PC-3 (cell line): ENCODE results near the gene ZNF101. TPM values are rescaled to one million over a fixed set of nuclear protein-coding genes. Genes with fewer than 3 reads are reported as not detected.
"Not testable (repeated sequence)": the region's sequence is repeated elsewhere in the genome, so short reads cannot be mapped to it uniquely, and the experiment has no call there.

Source experiments
- ATAC-seq: fragments of 200-7000 bp; cut with Tn5 transposase; 2 replicates; pipeline ENCODE4 v1.9.1; 2020; ENCODE audit warnings: mild to moderate bottlenecking, moderate library complexity
- BruUV-seq: library from RNA; stranded (reverse); fragments of 400-500 nt; replicated peaks from 2 replicates; lab custom pipeline; 2021; lab: Mats Ljungman, UMichigan
- CTCF ChIA-PET: fragments of 300-600 bp; sonication (Branson Sonifier 250); formaldehyde crosslinking; loops from one replicate; lab custom pipeline; 2022; ENCODE audit warnings: antibody characterized with exemption; lab: Charles Lee
- POLR2A ChIA-PET: fragments of 300-600 bp; sonication (Branson Sonifier 250); formaldehyde crosslinking; loops from one replicate; lab custom pipeline; 2022; ENCODE audit warnings: antibody characterized with exemption; ENCODE audit not compliant: unreplicated experiment; lab: Charles Lee
- DNase-seq: peaks from one replicate; pipeline ENCODE4 v3.0.0-alpha.2; 2015
- H2AFZ ChIP-seq: fragments of 300-600 bp; sonication (generic); 2 replicates; pipeline ENCODE4 v1.6.0; 2016; ENCODE audit warnings: antibody characterized with exemption, low read length
- H3F3A ChIP-seq: fragments of 300-600 bp; sonication (generic); one replicate; pipeline ENCODE4 v1.6.0; 2017; ENCODE audit warnings: antibody characterized with exemption, low read length, control low read depth, mild to moderate bottlenecking; ENCODE audit not compliant: unreplicated experiment
- H3K27ac ChIP-seq: fragments of 300-600 bp; sonication (generic); 2 replicates; pipeline ENCODE4 v1.5.1; 2016; ENCODE audit warnings: mild to moderate bottlenecking, low read length
- H3K27me3 ChIP-seq: fragments of 300-600 bp; sonication (generic); 2 replicates; pipeline ENCODE4 v1.6.1; 2016; ENCODE audit warnings: low read length, mixed read lengths
- H3K36me3 ChIP-seq: fragments of 300-600 bp; sonication (generic); 2 replicates; pipeline ENCODE4 v1.6.1; 2016; ENCODE audit warnings: low read depth, mixed run types, low read length, mixed read lengths
- H3K4me1 ChIP-seq: fragments of 300-600 bp; sonication (generic); 2 replicates; pipeline ENCODE4 v1.5.1; 2016; ENCODE audit warnings: low read length; ENCODE audit not compliant: insufficient read depth
- H3K4me2 ChIP-seq: fragments of 300-600 bp; sonication (generic); 2 replicates; pipeline ENCODE4 v1.6.0; 2016; ENCODE audit warnings: low read length
- H3K4me3 ChIP-seq: fragments of 300-600 bp; sonication (generic); 2 replicates; pipeline ENCODE4 v1.5.1; 2016; ENCODE audit warnings: mild to moderate bottlenecking, low read length, mixed read lengths
- H3K79me2 ChIP-seq: fragments of 300-600 bp; sonication (generic); 2 replicates; pipeline ENCODE4 v1.6.1; 2017; ENCODE audit warnings: low read length, mixed read lengths
- H3K9ac ChIP-seq: fragments of 300-600 bp; sonication (generic); 2 replicates; pipeline ENCODE4 v1.6.0; 2016; ENCODE audit warnings: mild to moderate bottlenecking, low read length
- H3K9me2 ChIP-seq: fragments of 300-600 bp; sonication (generic); replicated peaks from 2 replicates; pipeline ENCODE4 v1.6.1; 2016; ENCODE audit warnings: mixed run types, low read length, mixed read lengths
- H3K9me3 ChIP-seq: fragments of 300-600 bp; sonication (generic); 2 replicates; pipeline ENCODE4 v1.6.1; 2016; ENCODE audit warnings: low read length, mixed read lengths
- H4K20me1 ChIP-seq: fragments of 300-600 bp; sonication (generic); 2 replicates; pipeline ENCODE4 v1.6.1; 2016; ENCODE audit warnings: low read length, mixed read lengths
- EZH2 ChIP-seq: fragments of 300-600 bp; sonication (generic); IDR thresholded peaks from one replicate; pipeline ENCODE4 v1.6.1; 2017; ENCODE audit warnings: antibody characterized with exemption, mild to moderate bottlenecking, low read length; ENCODE audit not compliant: unreplicated experiment
- EZH2phosphoT487 ChIP-seq: fragments of 300-600 bp; sonication (generic); IDR thresholded peaks from 2 replicates; pipeline ENCODE4 v1.6.1; 2018; ENCODE audit warnings: mild to moderate bottlenecking, antibody characterized with exemption, low read length, borderline replicate concordance
- intact Hi-C: fragments of 100-400 bp; cut with micrococcal nuclease; formaldehyde crosslinking; loops from 2 replicates; pipeline ENCODE4 v1.9.0; 2023
- total RNA-seq: library from RNA; depleted of rRNA; stranded (reverse); fragments of >200 nt; gene quantifications from 2 replicates; pipeline ENCODE4 v1.2.3, GENCODE V29; 2014
- TF ChIP-seq, protein P1 (sequence below): fragments of 300-600 bp; sonication (generic); conservative IDR thresholded peaks from 2 replicates; pipeline ENCODE4 v1.5.1; 2017; ENCODE audit warnings: antibody characterized with exemption, low read depth, mild to moderate bottlenecking, low read length

ZNF101 gene
- total RNA-seq, 1 experiment from 2014 or later: 11.0 TPM

DNA sequence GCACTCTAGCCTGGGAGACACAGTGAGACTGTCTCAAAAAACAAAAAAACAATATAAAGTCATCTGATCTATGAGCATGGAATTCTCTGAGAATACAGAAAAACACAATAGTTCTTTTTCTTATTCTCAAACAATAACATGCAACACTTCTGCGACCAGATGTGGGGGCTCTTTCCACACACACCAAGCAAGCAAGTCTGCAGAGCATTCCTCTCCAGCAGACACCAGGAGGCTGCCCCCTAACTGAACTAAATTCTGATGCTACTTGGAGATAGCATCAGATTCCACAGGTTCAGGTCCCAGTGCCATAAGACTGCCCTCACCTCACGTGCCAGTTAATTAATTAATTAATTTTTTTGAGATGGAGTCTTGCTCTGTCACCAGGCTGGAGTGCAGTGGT, 27.7 kb downstream of the ZNF101 start:
- Histone ChIP-seq H3K4me1 (no peaks in the 10 kb centered on the region), H3K4me2 (no peak overlapping the region), H3K9me3 (peaks cover 19% of the 10 kb centered on the region; the same call in 1 of the 2 replicates), H3K9me2 (no peaks in the 10 kb centered on the region), H3K9ac (no peak overlapping the region), H3K79me2 (no peaks in the 10 kb centered on the region), H3K27ac (no peak overlapping the region), H3K4me3 (no peak overlapping the region), H3F3A (no peaks in the 10 kb centered on the region), H4K20me1 (no peaks in the 10 kb centered on the region), H3K27me3 (no peaks in the 10 kb centered on the region), H2AFZ (no peak overlapping the region), H3K36me3 (no peaks in the 10 kb centered on the region; the same call in 1 of the 2 replicates)
- no peak for DNase-seq
- no peak for TF ChIP-seq EZH2
- TF ChIP-seq EZH2phosphoT487: no peak
- TF ChIP-seq, protein P1, sequence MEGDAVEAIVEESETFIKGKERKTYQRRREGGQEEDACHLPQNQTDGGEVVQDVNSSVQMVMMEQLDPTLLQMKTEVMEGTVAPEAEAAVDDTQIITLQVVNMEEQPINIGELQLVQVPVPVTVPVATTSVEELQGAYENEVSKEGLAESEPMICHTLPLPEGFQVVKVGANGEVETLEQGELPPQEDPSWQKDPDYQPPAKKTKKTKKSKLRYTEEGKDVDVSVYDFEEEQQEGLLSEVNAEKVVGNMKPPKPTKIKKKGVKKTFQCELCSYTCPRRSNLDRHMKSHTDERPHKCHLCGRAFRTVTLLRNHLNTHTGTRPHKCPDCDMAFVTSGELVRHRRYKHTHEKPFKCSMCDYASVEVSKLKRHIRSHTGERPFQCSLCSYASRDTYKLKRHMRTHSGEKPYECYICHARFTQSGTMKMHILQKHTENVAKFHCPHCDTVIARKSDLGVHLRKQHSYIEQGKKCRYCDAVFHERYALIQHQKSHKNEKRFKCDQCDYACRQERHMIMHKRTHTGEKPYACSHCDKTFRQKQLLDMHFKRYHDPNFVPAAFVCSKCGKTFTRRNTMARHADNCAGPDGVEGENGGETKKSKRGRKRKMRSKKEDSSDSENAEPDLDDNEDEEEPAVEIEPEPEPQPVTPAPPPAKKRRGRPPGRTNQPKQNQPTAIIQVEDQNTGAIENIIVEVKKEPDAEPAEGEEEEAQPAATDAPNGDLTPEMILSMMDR: no peak
- no TSS peak for BruUV-seq
- ChIA-PET POLR2A (no interaction called here), CTCF (no interaction called here)
- ATAC-seq: no peak
- intact Hi-C loops: no loop called here

DNA sequence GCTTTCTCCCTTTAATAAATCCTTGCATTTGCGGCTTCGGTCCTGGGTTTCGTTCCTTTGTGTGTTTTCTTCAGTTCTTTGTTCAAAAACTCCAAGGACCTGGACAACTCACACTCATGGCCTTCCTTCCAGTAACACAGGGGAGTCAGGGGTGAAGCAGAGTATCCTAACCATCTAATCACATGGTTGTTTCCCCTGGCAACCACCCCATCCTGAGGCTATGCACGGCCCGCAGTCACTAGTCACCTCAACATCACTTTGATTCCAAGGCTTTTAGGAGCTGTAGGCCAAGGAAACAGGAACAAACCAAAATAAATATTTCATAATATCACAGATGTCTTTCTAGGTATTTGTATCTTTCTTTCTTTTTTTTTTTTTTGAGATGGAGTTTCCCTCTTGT, 28.9 kb downstream of the ZNF101 start:
- H3K4me3 ChIP-seq: no peak overlapping the region
- H3K4me1 ChIP-seq: no peaks in the 10 kb centered on the region
- no TSS peak for BruUV-seq
- DNase-seq: no peak
- no peak overlapping the region for H3K4me2 ChIP-seq
- ChIA-PET POLR2A (no interaction called here), CTCF (no interaction called here)
- H3K27me3 ChIP-seq: no peaks in the 10 kb centered on the region
- no peak overlapping the region for H3K27ac ChIP-seq
- peaks cover 19% of the 10 kb centered on the region; the same call in 1 of the 2 replicates for H3K9me3 ChIP-seq
- intact Hi-C loops: no loop called here
- no peak overlapping the region for H3K9ac ChIP-seq
- no peaks in the 10 kb centered on the region for H3F3A ChIP-seq
- no peaks in the 10 kb centered on the region for H4K20me1 ChIP-seq
- no peaks in the 10 kb centered on the region; the same call in 1 of the 2 replicates for H3K36me3 ChIP-seq
- H3K79me2 ChIP-seq: no peaks in the 10 kb centered on the region
- H2AFZ ChIP-seq: no peak overlapping the region
- TF ChIP-seq EZH2phosphoT487 (no peak), EZH2 (no peak)
- TF ChIP-seq, protein P1: no peak
- no peaks in the 10 kb centered on the region for H3K9me2 ChIP-seq
- no peak for ATAC-seq

DNA sequence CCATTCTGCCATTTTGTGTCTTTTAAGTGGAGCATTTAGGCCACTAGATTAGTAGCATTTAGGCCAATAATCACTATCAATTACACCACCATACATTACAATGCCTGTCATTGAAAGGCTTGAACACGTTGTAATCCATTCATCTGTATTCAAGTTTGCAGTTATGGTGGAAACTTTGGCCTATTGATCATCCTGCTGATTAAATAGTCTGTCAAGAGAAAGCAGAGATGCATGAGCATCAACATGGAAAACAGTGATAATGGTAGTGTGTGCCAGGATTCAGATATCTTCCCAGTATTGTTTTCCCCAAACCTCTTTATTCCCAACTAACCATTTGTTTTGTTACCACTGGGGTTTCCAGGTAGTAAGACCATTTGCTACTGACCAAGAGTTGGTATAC, 31.9 kb downstream of the ZNF101 start:
- H3F3A ChIP-seq, CTCF ChIA-PET, POLR2A ChIA-PET, DNase-seq, H3K9me2 ChIP-seq, H2AFZ ChIP-seq, H3K27ac ChIP-seq, intact Hi-C loops, H4K20me1 ChIP-seq, H3K79me2 ChIP-seq, H3K9ac ChIP-seq, ATAC-seq, H3K36me3 ChIP-seq, H3K4me1 ChIP-seq, H3K4me3 ChIP-seq, BruUV-seq, H3K4me2 ChIP-seq, H3K27me3 ChIP-seq: not testable (repeated sequence)
- peaks cover 17% of the 10 kb centered on the region for H3K9me3 ChIP-seq
